WTC11 (cell line): ENCODE results near the gene SIGMAR1. TPM values are rescaled to one million over a fixed set of nuclear protein-coding genes. Genes with fewer than 3 reads are reported as not detected.
A peak's percentile ranks its signal among the peaks of the same experiment; 100 is the strongest.

Experiments
- ATAC-seq: fragments of 200-7000 bp; cut with Tn5 transposase; 2 replicates; pipeline ENCODE4 v1.10.0; 2021; ENCODE audit warnings: mild to moderate bottlenecking, moderate library complexity
- CTCF ChIA-PET: fragments of 300-600 bp; sonication (Branson Sonifier 250); formaldehyde crosslinking; loops from one replicate; lab custom pipeline; 2021; ENCODE audit warnings: antibody characterized with exemption; lab: Charles Lee
- POLR2A ChIA-PET: fragments of 350-600 bp; sonication (Branson Sonifier 250); formaldehyde crosslinking; loops from one replicate; lab custom pipeline; 2021; ENCODE audit warnings: antibody characterized with exemption; lab: Charles Lee
- DNase-seq: peaks from one replicate; pipeline ENCODE4 v3.0.0; 2021; ENCODE audit warnings: low spot score
- H3K27ac Mint-ChIP-seq: 2 replicates; pipeline ENCODE4 v1.8.0; 2021; ENCODE audit warnings: mixed read lengths
- H3K27me3 Mint-ChIP-seq: 2 replicates; pipeline ENCODE4 v1.8.0; 2021; ENCODE audit warnings: low read depth, mild to moderate bottlenecking, moderate library complexity, mixed read lengths
- H3K36me3 Mint-ChIP-seq: 2 replicates; pipeline ENCODE4 v1.8.0; 2021; ENCODE audit warnings: mixed read lengths
- H3K4me1 Mint-ChIP-seq: 2 replicates; pipeline ENCODE4 v1.8.0; 2022; ENCODE audit warnings: mixed read lengths
- H3K4me3 Mint-ChIP-seq: 2 replicates; pipeline ENCODE4 v1.8.0; 2021; ENCODE audit warnings: mild to moderate bottlenecking, moderate library complexity, mixed read lengths
- H3K9me3 Mint-ChIP-seq: 2 replicates; pipeline ENCODE4 v1.8.0; 2021; ENCODE audit warnings: mixed read lengths
- CBFB ChIP-seq: sonication (generic); formaldehyde crosslinking; IDR thresholded peaks from 2 replicates; pipeline ENCODE4 v1.8.1; 2022; ENCODE audit warnings: mild to moderate bottlenecking, low read depth, missing genetic modification reagents
- ESRRA ChIP-seq: sonication (generic); formaldehyde crosslinking; IDR thresholded peaks from 2 replicates; pipeline ENCODE4 v1.8.1; 2022; ENCODE audit warnings: mild to moderate bottlenecking, missing genetic modification reagents, borderline replicate concordance
- HMGA2 ChIP-seq: fragments of 250-450 bp; sonication (Bioruptor Pico); IDR thresholded peaks from 2 replicates; pipeline ENCODE4 v1.4.0; 2021; ENCODE audit warnings: mild to moderate bottlenecking, moderate library complexity
- SMAD3 ChIP-seq: sonication (generic); formaldehyde crosslinking; IDR thresholded peaks from 2 replicates; pipeline ENCODE4 v1.8.0; 2022; ENCODE audit warnings: missing genetic modification reagents, mild to moderate bottlenecking, borderline replicate concordance
- ZBTB21 ChIP-seq: sonication (generic); formaldehyde crosslinking; IDR thresholded peaks from 2 replicates; pipeline ENCODE4 v1.8.1; 2023; ENCODE audit warnings: mild to moderate bottlenecking, missing genetic modification reagents, borderline replicate concordance
- ZNF263 ChIP-seq: sonication (generic); formaldehyde crosslinking; IDR thresholded peaks from 2 replicates; pipeline ENCODE4 v1.8.1; 2022; ENCODE audit warnings: low read depth, mild to moderate bottlenecking, moderate library complexity, missing genetic modification reagents
- total RNA-seq: library from RNA; stranded (reverse); gene quantifications from 3 replicates; pipeline ENCODE4 v1.2.3, GENCODE V29; 2021
- TF ChIP-seq, protein P1 (sequence below): fragments of 250-450 bp; sonication (Bioruptor Pico); conservative IDR thresholded peaks from 2 replicates; pipeline ENCODE4 v1.9.0; 2021; ENCODE audit warnings: mild to moderate bottlenecking
- TF ChIP-seq, protein P2 (sequence below): sonication (generic); formaldehyde crosslinking; IDR thresholded peaks from 2 replicates; pipeline ENCODE4 v1.8.1; 2023; ENCODE audit warnings: mild to moderate bottlenecking, missing genetic modification reagents, moderate library complexity
- TF ChIP-seq, protein P3 (sequence below): sonication (generic); formaldehyde crosslinking; IDR thresholded peaks from 2 replicates; pipeline ENCODE4 v1.8.1; 2023; ENCODE audit warnings: mild to moderate bottlenecking, missing genetic modification reagents, borderline replicate concordance
- TF ChIP-seq, protein P4 (sequence below): sonication (generic); formaldehyde crosslinking; IDR thresholded peaks from 2 replicates; pipeline ENCODE4 v1.8.1; 2022; ENCODE audit warnings: low read depth, missing genetic modification reagents, borderline replicate concordance
- TF ChIP-seq, protein P5 (sequence below): sonication (generic); formaldehyde crosslinking; IDR thresholded peaks from 2 replicates; pipeline ENCODE4 v1.8.1; 2023; ENCODE audit warnings: mild to moderate bottlenecking, moderate library complexity, missing genetic modification reagents

SIGMAR1 gene
- total RNA-seq, 1 experiment from 2014 or later: 108 TPM

DNA sequence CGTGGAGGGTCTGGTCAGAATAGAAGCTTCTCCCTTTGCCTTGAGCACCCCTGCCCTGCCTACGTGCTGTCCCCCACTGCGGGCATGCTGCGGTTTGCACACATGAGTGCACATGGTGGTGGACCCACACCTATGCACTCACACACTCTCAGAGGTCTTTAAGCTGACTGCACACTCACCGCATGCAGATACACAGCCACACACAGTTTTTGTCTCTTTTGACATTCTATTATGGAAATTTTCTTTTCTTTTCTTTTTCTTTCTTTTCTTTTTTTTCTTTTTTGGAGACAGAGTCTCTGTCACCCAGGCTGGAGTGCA, 8.1 kb downstream of the SIGMAR1 start (continued):
- TF ChIP-seq ZBTB21 (CRISPR knock-in tag) (no peak), ZNF263 (no peak), ESRRA (no peak)
- TF ChIP-seq, protein P1, sequence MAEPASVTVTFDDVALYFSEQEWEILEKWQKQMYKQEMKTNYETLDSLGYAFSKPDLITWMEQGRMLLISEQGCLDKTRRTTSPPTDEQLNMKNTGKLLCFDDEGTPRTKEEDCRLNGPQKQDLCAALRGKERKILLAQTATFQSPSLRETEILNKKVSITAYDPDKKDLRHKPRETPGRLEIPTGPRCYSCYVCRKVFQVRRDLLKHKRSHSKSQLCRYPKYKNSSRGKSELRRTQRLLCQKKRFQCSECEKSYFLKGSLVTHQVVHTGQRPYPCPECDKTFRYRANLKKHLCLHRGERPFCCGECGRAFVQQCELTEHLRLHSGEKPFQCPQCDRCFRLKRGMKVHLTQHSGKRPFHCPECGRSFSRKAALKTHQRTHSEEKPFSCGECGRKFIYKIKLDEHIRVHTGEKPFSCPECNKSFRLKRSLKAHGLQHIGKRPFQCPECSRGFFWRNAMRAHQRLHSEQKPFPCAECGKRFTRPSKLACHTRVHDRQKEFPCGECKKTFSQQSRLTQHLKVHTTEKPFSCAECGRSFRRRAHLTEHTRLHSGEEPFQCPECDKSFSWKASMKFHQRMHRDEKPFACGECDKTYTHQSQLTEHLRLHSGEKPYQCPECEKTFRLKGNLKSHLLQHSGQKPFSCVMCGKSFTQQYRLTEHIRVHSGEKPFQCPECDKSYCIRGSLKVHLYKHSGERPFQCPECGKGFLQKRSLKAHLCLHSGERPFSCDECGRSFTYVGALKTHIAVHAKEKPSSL (CRISPR knock-in tag): no peak

DNA sequence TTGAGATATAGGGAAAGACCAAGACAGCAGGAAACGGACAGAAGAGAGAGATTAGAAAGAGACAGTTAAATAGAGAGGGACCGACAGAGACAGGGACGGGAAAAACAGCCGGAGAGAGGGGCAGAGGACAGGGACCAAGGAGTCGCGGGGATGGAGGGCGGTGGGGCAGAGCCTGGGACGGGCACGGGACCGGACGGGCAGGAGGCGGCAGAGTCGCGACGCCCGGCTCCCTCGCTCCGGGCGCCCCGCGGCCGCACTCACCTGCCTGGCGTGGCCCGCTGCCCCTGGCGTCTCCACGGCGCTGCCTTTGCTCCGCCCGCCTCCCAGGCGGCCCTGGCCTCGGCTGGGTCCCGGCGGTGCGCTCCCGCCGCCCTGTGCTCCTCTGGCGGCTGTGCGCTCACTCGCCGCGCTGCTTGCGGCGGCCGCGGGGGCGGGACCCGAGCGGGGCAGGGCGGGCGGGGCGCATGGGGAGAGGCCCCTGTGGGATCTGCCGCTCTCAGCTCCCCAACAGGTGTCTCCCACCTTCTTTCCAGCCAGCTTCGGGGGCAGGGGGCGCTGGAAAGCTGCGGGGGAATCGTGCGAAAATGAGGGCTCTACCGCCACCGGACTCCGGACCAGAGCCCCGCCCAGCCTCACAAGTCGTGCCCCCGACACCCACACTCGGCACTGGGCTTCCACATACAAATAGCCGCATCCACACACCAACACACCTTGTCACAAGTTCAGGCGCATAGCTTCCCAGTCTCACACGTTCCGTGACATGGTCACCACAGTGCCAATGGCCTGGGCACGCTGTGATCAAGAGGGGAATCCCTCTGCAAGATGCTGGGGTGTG, 8.7 kb downstream of the SIGMAR1 start, which contains the start of gene ARID3C:
Gene ARID3C, minus strand, starts transcription at position 411 of the 835 bp plus-strand sequence. CDS start 1,052 bp downstream, outside the sequence.
- Mint-ChIP-seq H3K4me3 (peak within 1 kb of the TSS; percentile 73), H3K9me3 (no peaks in the 10 kb centered on the region), H3K27ac (no peak within 1 kb of the TSS), H3K36me3 (no peaks in the 10 kb centered on the region), H3K4me1 (peaks cover 21% of the 10 kb centered on the region), H3K27me3 (peaks cover 89% of the 10 kb centered on the region)
- POLR2A ChIA-PET: no interaction called here
- TF ChIP-seq HMGA2 (CRISPR knock-in tag): no peak
- TF ChIP-seq, protein P2, sequence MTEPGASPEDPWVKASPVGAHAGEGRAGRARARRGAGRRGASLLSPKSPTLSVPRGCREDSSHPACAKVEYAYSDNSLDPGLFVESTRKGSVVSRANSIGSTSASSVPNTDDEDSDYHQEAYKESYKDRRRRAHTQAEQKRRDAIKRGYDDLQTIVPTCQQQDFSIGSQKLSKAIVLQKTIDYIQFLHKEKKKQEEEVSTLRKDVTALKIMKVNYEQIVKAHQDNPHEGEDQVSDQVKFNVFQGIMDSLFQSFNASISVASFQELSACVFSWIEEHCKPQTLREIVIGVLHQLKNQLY (CRISPR knock-in tag): no peak
- TF ChIP-seq, protein P3, sequence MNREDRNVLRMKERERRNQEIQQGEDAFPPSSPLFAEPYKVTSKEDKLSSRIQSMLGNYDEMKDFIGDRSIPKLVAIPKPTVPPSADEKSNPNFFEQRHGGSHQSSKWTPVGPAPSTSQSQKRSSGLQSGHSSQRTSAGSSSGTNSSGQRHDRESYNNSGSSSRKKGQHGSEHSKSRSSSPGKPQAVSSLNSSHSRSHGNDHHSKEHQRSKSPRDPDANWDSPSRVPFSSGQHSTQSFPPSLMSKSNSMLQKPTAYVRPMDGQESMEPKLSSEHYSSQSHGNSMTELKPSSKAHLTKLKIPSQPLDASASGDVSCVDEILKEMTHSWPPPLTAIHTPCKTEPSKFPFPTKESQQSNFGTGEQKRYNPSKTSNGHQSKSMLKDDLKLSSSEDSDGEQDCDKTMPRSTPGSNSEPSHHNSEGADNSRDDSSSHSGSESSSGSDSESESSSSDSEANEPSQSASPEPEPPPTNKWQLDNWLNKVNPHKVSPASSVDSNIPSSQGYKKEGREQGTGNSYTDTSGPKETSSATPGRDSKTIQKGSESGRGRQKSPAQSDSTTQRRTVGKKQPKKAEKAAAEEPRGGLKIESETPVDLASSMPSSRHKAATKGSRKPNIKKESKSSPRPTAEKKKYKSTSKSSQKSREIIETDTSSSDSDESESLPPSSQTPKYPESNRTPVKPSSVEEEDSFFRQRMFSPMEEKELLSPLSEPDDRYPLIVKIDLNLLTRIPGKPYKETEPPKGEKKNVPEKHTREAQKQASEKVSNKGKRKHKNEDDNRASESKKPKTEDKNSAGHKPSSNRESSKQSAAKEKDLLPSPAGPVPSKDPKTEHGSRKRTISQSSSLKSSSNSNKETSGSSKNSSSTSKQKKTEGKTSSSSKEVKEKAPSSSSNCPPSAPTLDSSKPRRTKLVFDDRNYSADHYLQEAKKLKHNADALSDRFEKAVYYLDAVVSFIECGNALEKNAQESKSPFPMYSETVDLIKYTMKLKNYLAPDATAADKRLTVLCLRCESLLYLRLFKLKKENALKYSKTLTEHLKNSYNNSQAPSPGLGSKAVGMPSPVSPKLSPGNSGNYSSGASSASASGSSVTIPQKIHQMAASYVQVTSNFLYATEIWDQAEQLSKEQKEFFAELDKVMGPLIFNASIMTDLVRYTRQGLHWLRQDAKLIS (CRISPR knock-in tag): no peak
- TF ChIP-seq, protein P4, sequence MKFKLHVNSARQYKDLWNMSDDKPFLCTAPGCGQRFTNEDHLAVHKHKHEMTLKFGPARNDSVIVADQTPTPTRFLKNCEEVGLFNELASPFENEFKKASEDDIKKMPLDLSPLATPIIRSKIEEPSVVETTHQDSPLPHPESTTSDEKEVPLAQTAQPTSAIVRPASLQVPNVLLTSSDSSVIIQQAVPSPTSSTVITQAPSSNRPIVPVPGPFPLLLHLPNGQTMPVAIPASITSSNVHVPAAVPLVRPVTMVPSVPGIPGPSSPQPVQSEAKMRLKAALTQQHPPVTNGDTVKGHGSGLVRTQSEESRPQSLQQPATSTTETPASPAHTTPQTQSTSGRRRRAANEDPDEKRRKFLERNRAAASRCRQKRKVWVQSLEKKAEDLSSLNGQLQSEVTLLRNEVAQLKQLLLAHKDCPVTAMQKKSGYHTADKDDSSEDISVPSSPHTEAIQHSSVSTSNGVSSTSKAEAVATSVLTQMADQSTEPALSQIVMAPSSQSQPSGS (CRISPR knock-in tag): no peak
- TF ChIP-seq, protein P5, sequence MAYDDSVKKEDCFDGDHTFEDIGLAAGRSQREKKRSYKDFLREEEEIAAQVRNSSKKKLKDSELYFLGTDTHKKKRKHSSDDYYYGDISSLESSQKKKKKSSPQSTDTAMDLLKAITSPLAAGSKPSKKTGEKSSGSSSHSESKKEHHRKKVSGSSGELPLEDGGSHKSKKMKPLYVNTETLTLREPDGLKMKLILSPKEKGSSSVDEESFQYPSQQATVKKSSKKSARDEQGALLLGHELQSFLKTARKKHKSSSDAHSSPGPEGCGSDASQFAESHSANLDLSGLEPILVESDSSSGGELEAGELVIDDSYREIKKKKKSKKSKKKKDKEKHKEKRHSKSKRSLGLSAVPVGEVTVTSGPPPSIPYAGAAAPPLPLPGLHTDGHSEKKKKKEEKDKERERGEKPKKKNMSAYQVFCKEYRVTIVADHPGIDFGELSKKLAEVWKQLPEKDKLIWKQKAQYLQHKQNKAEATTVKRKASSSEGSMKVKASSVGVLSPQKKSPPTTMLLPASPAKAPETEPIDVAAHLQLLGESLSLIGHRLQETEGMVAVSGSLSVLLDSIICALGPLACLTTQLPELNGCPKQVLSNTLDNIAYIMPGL: no peak
- TF ChIP-seq CBFB (CRISPR knock-in tag): no peak
- TF ChIP-seq, protein P1 (CRISPR knock-in tag): no peak
- no peak for TF ChIP-seq SMAD3 (CRISPR knock-in tag)
- ATAC-seq (peak; percentile 68), DNase-seq (peak; percentile 53)
- CTCF ChIA-PET: interaction anchor here (0.8 to 3.4 kb wide), 11 partner anchors 9 to 110 kb away, joined by 3 to 12 read pairs (median 6); partner anchors contain the start of genes DCTN3, GALT and SIGMAR1
